AG04450 (cell line): ENCODE measurements around the gene CALU. TPM values are rescaled to one million over a fixed set of nuclear protein-coding genes. Genes with fewer than 3 reads are reported as not detected.

Experiments used
- CTCF ChIA-PET: fragments of 300-600, 350-600 bp; formaldehyde crosslinking; extraction: SDS; loops from one replicate; lab custom pipeline; 2022; ENCODE audit warnings: antibody characterized with exemption, inconsistent platforms; lab: Charles Lee
- POLR2A ChIA-PET: fragments of 350-600 bp; formaldehyde crosslinking; extraction: SDS; loops from one replicate; lab custom pipeline; 2021; ENCODE audit warnings: antibody characterized with exemption, inconsistent platforms; lab: Yijun Ruan, JAX
- DNase-seq: peaks from one replicate; pipeline ENCODE4 v3.0.0-alpha.2; 2011; ENCODE audit warnings: low read depth, low spot score
- H3K27ac ChIP-seq: one replicate; pipeline ENCODE4 v1.5.1; 2012; ENCODE audit warnings: low read depth, low read length, control low read depth
- H3K27me3 ChIP-seq: one replicate; pipeline ENCODE4 v1.6.0; 2012; ENCODE audit warnings: low read length; ENCODE audit not compliant: control insufficient read depth, insufficient read depth
- H3K4me3 ChIP-seq: 2 replicates; pipeline ENCODE4 v1.5.1; 2011; ENCODE audit warnings: mild to moderate bottlenecking, low read depth, low read length, control low read depth
- H3K9me3 ChIP-seq: 2 replicates; pipeline ENCODE4 v1.5.1; 2012; ENCODE audit warnings: low read length; ENCODE audit not compliant: control insufficient read depth, insufficient read depth
- CTCF ChIP-seq: IDR thresholded peaks from 2 replicates; pipeline ENCODE4 v1.5.1; 2011; ENCODE audit warnings: low read depth, low read length, control low read depth, inconsistent platforms
- polyA plus RNA-seq: library from polyadenylated mRNA; depleted of rRNA; stranded (reverse); fragments of >200 nt; gene quantifications from 2 replicates; pipeline ENCODE4 v1.2.3, GENCODE V29; 2011

CALU gene
- polyA plus RNA-seq, 1 experiment, result 815 TPM

- H3K27me3 ChIP-seq, result peaks cover 10% of the 10 kb centered on the region
- no peak for TF ChIP-seq CTCF
- CTCF ChIA-PET, result interaction anchor here (1.0 to 1.2 kb wide), 2 partner anchors 100 to 308 kb away, joined by 3 to 4 read pairs; no protein-coding TSS in a partner anchor
- H3K4me3 ChIP-seq, result peak overlapping the region; percentile 45
- peaks cover 8% of the 10 kb centered on the region for H3K9me3 ChIP-seq
- peak overlapping the region; percentile 52 for H3K27ac ChIP-seq
- DNase-seq, result peak; percentile 66
- POLR2A ChIA-PET, result interaction anchor here (1.3 kb wide), 2 partner anchors 44 to 50 kb away, joined by 6 read pairs; partner anchors contain the start of gene CALU
These were observed 44.1 kb downstream of the CALU start for GRCh38 chr7:128783143-128783861.

GRCh38 chr7:128785738-128786137 is 46.6 kb downstream of the CALU start:
- DNase-seq, result no peak
- H3K4me3 ChIP-seq, result no peak overlapping the region
- ChIA-PET CTCF (no interaction called here), POLR2A (no interaction called here)
- no peak for TF ChIP-seq CTCF
- no peak overlapping the region for H3K27ac ChIP-seq
- H3K27me3 ChIP-seq, result peaks cover 25% of the 10 kb centered on the region
- H3K9me3 ChIP-seq, result no peaks in the 10 kb centered on the region

- POLR2A ChIA-PET, result interaction anchor here (1.1 kb wide), 1 partner anchor 43 kb away, joined by 7 read pairs; no protein-coding TSS in a partner anchor
- CTCF ChIA-PET, result no interaction called here
These were observed 49.6 kb downstream of the CALU start for GRCh38 chr7:128788446-128789412.

DNA sequence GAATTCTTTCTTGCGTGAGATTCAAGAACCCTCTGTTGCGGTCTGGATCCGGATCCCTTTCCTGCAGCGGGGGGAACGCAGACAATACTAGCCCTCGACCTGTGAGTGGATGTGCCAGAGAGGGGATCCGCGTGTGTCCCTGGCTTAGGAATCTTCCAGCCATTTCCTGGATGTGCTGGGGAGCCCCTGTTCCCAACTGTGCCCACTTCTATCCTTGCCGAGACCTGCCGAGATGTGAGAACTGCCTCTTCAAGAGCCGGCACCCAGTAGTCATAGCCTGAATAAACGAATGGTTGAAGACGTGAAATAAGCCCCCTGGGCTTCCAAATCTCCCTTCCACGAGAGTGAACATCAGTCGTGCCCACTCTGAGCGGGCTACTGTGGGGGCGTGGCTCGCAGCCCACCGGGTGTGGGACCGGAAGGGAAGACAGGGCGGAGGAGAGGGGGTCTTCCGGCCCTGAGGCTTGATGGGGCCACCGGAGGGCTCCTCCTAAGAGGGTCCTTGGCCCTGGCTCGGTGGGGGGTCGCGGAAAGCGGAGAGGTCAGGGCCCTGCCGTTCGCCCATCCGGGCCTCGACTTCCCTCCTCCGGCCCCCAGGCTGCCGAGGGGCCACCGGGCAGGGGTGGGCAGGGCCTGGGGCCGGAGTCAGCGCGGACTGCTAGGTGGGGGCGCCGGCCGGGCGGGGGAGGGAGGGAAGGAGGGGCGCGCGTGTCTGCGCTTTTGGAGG is 51.3 kb downstream of the CALU start:
- no peak for TF ChIP-seq CTCF
- Histone ChIP-seq H3K27me3 (peaks cover 22% of the 10 kb centered on the region), H3K9me3 (no peaks in the 10 kb centered on the region; the same call in 1 of the 2 replicates), H3K27ac (no peak overlapping the region), H3K4me3 (peak overlapping the region; percentile 80)
- no peak for DNase-seq
- ChIA-PET POLR2A (interaction anchor here (1.0 to 1.1 kb wide), 3 partner anchors 19 to 42 kb away, joined by 3 to 16 read pairs (median 3); no protein-coding TSS in a partner anchor), CTCF (no interaction called here)

More at GRCh38 chr7:128788446-128789412, 49.6 kb downstream of the CALU start:
- H3K4me3 ChIP-seq, result no peak overlapping the region
- H3K27me3 ChIP-seq, result peaks cover 25% of the 10 kb centered on the region
- DNase-seq, result no peak
- TF ChIP-seq CTCF, result no peak
- H3K27ac ChIP-seq, result no peak overlapping the region
- no peaks in the 10 kb centered on the region; the same call in 1 of the 2 replicates for H3K9me3 ChIP-seq
